LHCN-M2 (cell line): ENCODE results near the gene RGS7. TPM values are rescaled to one million over a fixed set of nuclear protein-coding genes. Genes with fewer than 3 reads are reported as not detected.
A peak's percentile ranks its signal among the peaks of the same experiment; 100 is the strongest.
"Not testable (repeated sequence)": the region's sequence is repeated elsewhere in the genome, so short reads cannot be mapped to it uniquely, and the experiment has no call there.

Experiments
- DNase-seq: peaks from one replicate; pipeline ENCODE4 v3.0.0-alpha.2; 2012; ENCODE audit warnings: low read depth
- total RNA-seq: library from RNA; depleted of rRNA; stranded (reverse); fragments of >200 nt; gene quantifications from 2 replicates; pipeline ENCODE4 v1.2.3, GENCODE V29; 2014

Gene RGS7
- total RNA-seq, 1 experiment from 2014 or later, result 0.11 TPM

DNA sequence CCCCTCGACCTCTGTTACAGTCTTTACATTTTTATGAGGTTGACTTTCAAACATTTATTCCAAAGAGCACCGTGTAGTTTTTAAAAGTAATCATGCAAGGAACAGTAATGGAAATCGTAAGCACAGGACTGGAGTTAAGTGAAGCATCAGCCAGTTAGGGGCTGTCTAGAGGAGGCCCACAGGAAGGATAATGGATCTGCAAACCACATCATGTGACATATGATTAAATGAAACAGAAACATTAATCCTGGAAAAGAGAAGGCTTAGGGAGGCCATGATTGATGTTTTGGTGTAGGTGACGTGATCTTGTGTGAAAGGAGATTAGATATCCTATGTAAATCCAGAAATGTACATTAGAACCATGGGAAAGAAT is 25.0 kb downstream of the RGS7 start:
- DNase-seq, result no peak

GRCh38 chr1:241331328-241332036 is 25.5 kb downstream of the RGS7 start:
- DNase-seq, result no peak

DNA sequence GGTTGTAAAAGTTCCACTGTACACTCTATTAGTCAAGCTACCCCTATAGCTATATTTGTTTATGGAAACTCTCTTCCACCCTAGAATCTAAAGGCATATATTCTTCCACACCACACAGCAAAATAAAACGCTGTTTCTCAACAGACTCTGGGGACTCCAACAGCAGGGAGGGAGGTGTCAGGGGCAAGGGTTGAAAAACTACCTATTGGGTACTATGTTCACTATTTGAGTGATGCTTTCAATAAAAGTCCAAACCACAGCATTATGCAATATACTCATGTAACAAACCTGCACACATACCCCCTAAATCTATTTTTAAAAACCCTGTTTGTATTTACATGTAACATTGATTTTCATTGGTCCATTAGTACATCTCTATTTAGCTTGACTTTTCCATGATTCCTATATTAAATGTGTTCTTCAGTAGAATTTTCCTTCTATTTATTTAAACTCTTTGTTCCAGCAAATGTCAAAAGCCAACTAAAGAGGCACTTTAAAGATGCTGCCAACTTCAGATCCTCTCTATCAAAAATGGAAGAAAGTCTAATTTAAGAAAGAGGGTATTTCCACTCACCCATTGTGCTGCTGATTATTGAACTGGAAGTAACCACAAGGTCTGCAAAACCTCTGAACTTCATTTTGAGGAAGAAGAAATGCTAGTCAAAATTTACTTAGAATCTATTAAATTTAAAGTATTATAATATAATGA is 26.2 kb downstream of the RGS7 start:
- DNase-seq, result no peak

- no peak for DNase-seq
Observed at GRCh38 chr1:241325456-241325855, 31.5 kb downstream of the RGS7 start.

DNA sequence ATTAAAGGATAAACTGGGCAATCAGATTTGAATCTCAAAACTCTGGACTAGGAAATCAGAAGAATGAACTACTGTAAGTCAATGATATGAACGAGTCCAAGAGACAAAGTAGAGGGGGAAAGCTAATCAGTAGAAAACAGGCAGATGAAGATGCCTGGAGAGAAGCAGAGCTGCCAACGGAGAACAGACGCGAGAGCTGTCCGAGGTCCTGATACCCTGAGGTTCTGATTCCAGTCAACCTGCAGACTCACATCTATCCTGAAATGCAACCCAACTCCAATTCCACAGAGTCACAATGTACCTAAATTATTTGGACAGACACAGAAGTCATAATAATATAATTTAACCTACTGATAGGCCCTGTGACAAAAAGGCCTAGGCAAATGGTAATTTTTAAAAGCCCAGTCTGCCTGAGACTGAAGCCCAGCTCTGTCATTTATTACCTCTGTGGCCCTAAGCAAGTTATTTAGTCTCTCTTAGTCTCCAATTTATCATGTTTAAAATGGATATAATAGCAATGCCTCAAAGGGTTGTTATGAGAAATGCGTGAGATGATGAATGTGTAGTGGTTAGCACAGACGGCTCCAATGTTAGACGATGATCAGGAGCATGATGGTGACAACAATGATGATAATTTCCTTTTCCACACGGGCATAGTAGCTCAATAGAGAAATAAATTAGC is 33.4 kb downstream of the RGS7 start:
- DNase-seq, result peak; percentile 51

- no peak for DNase-seq
Observed at GRCh38 chr1:241317676-241318075, 39.3 kb downstream of the RGS7 start.

GRCh38 chr1:241316372-241316771 is 40.6 kb downstream of the RGS7 start:
- no peak for DNase-seq

- peak; percentile 55 for DNase-seq
Observed at GRCh38 chr1:241311056-241311746, 45.8 kb downstream of the RGS7 start.

DNA sequence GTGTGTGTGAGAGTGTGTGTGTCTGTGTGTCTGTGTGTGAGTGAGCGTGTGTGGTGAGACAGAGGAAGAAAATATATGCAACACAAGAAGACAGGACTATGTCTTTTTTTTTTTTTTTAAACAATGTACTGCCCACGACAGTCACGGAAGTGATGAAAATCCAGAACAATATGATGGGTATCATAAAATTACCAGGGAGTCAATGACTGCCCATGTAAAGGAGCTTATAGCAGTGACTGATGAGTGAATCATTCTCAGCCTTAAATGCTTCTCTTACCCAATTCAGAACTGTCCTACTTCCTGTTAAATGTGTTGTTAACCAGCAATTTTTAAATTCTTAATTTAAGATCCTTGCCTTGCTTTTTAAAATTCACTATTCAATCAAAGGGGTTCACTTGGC is 46.6 kb downstream of the RGS7 start:
- peak; percentile 71 for DNase-seq

DNA sequence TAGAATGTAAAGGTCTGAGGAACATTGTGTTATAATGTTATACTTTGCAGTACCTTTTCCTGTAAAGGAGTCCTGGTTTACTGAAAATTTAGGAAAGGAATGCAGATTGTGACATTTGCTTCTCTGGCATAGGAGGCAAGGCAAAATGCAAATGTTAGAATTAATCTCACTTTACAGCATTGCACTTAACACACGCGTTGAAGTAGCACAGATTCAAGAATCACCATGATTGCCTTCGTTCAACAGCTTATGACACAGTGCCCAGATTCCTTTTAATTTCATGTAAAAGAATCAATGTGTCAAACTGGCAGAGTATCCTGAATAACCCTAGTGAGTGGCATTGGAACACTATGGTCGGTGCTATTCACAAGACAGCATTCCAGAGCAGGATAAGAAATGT is 47.4 kb downstream of the RGS7 start:
- DNase-seq, result no peak

DNA sequence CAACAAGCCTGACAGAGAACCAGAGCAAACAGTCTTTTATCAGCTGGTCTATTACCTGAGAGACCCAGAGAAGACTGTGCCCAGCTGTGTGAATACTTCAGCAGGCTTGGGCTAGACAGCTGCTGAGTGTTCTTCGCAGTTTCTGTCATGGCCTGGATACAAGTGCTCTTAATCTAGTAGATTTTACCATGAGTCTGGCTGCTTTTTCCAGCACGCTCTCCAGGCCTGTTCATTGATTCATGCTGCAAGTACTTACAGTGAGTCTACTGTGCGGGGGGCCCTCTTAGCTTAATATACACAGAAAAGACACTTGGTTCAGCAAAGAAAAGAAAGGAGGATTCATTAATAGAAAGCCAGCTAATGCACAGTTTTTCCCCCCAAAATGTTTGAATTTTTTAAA is 48.5 kb downstream of the RGS7 start:
- DNase-seq, result no peak

DNA sequence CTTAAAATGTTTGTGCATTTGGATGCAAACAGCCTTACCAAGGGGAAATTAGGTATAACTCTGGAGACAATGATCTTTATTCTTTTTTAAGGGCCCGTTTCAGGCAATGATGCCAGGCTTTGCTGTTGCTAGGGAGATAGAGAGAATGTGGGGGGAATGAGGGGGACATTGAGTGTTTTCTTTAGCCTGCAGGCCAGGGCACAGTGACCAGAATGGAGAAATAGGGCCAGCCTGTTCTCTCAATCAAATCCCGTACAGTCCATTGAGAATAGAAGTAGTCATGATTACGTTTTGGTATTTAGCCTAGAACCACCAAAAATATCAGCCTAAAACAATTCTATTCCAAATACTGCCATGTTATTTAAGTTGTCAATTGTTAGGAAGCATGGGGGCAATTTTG is 49.0 kb downstream of the RGS7 start:
- DNase-seq, result no peak

DNA sequence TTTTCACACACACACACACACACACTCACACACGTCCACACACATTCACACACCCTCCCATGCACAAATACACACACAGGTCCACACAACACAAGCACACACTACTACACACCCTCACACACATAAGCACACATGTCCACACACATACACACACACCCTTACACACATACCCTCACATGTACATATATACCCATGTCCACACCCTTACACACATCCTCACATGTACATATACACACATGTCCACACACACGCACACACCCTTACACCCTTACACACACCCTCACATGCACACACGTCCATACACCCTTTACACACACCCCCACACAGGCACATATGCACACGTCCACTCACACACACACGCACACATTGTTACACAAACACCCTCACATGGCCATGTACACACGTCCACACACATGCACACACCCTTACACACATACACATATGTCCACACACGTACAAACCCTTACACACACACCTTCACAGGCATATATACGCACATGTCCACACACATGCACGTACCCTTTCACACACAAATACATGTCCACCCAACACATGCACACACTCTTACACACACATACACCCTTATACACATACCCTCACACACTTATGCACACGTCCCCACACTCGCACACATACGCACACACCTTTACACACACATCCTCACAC is 50.7 kb downstream of the RGS7 start:
- no peak for DNase-seq

DNA sequence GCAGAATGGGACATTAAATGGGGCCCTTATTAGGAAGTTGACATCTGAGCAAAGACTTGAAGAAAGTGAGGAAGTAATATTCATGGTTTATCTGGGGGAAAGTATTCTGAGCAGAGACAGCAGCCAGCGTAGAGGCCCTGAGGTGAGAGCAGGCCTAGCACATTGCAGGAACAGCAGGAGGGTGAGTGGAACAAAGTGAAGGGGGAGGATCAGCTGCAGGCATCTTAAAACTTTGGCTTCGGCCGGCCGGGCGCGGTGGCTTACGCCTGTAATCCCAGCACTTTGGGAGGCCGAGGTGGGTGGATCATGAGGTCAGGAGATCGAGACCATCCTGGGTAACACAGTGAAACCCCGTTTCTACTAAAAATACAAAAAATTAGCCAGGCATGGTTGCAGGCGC is 55.0 kb downstream of the RGS7 start:
- not testable (repeated sequence) for DNase-seq

DNA sequence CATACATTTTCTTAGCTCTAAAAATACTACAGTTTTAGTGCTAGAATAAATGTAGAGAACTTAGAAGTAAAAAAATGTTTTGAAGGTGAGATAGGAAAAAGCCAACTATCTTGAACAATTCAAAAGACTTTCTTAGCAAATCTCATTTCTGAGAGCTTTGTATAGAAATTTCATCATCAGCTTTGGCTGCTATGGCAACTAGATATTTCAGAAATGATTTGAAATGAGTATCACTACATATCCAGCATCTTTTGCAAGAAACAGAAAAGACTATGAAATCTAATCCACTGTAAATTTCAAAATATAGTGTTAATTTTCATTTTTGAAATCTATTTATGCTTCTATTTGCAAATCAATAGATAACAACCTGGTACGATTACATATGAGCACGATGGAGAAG is 57.7 kb downstream of the RGS7 start:
- DNase-seq, result no peak

- DNase-seq, result no peak
Observed at GRCh38 chr1:241292973-241293372, 64.0 kb downstream of the RGS7 start.

GRCh38 chr1:241291548-241291947 is 65.5 kb downstream of the RGS7 start:
- DNase-seq, result not testable (repeated sequence)

GRCh38 chr1:241286486-241286885 is 70.5 kb downstream of the RGS7 start:
- no peak for DNase-seq

DNA sequence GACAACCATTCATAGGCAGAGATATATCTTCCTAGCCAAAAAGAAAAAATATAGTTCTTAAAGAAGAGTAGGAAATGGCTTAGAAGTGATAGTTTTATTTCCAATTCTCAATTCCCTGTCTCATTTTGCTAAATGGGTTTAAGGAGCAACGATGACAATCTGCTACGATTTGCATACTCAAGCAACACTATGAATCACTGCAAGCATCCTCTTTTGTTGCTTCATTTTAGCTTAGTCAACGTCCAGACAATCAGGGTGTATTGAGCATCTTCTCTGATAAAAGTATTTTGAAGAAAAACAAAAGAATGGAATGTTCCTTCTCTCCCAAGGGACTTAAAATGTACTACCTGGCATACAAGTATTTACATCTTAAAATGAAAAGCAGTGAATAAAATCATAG is 80.6 kb downstream of the RGS7 start:
- DNase-seq, result peak; percentile 16

- DNase-seq, result no peak
Observed at GRCh38 chr1:241275981-241276380, 81.0 kb downstream of the RGS7 start.

DNA sequence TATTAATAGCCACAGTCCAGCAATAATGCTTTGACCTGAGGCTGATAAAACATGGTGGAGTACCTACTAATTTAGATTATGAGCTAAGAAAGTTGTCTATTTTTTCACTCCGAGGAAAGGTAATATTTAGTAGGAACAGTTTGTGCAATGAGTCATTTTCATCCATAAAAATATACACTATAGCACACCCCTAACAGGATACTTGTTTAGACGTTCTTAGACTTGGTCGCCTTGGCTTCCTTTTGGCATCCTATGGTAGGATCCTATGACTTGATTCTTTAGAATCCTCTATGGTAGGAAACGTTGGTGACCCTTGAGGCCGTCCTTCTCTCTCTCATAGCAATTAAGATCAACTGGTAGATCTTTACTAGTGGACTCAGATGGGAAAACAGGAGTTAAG is 81.8 kb downstream of the RGS7 start:
- no peak for DNase-seq

DNA sequence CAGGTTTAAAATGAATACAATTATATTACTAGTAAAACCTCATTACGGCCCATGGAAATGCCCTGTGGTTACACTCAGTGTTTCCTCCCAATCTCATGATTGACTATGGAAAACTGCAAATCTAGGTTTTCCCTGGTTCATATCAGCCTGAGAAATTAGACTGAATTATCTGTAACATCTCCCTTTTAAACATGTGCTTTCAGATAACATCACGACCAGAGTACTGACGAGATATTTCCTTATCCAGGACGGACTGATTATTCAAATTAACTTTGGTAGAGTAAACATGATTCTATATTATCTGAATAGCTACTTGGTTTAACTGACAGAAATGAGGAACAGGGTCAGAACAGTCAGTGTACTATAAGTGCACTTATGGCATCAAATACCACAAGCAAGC is 82.3 kb downstream of the RGS7 start:
- no peak for DNase-seq
